Thoracic aorta endothelial cell (primary cell): ENCODE data around the gene COX7A1. TPM values are rescaled to one million over a fixed set of nuclear protein-coding genes. Genes with fewer than 3 reads are reported as not detected.

Experiments used
- total RNA-seq: library from RNA; depleted of rRNA; stranded (reverse); fragments of >200 nt; gene quantifications from 2 replicates; pipeline ENCODE4 v1.2.3, GENCODE V29; 2012

The COX7A1 gene
- total RNA-seq, result 2.4 and 4.5 TPM in 2 replicates

GRCh38 chr19:36152352-36153091, at the start of gene COX7A1:
Gene COX7A1, minus strand, starts transcription at chr19:36152447. Its CDS starts 40 bp downstream, at chr19:36152407.

GRCh38 chr19:36139473-36140303, 12.6 kb downstream of the COX7A1 start, which contains the start of gene CAPNS1:
Gene CAPNS1, plus strand, starts transcription at chr19:36140066. Its CDS starts 946 bp downstream, at chr19:36141012.

DNA sequence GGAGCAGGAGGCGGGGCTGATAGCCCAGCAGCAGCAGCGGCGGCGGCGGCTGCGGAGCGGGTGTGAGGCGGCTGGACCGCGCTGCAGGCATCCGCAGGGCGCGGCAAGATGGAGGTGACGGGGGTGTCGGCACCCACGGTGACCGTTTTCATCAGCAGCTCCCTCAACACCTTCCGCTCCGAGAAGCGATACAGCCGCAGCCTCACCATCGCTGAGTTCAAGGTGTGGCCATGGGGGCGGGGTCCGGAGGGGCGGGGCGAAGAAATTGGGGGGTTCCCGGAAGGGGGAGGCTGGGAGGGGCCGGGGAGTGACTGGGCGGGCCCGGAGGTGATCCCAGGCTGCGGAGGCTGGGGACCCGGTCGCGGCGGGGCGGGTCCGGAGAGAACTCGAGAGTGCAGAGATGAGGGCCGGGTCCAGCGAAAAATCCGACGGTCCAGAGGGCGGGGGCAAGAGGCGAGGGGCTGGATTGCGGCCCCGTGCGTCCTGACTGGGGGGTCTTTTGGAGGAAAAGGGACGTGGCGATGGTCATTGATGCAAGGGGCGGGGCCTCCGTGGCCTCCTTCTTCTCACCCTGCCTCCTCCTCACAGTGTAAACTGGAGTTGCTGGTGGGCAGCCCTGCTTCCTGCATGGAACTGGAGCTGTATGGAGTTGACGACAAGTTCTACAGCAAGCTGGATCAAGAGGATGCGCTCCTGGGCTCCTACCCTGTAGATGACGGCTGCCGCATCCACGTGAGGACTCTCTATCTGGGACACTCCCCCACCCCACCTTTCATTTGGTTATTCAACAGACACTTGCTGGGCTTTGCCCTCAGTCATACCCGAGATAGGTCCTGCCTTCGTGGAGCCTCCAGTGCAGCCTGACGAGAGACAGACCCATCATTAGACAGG, 36.5 kb downstream of the COX7A1 start, which contains the start of gene TBCB:
TSS of gene TBCB (plus strand) at position 16 of the 891 bp plus-strand sequence. CDS start at position 109, 93 bp downstream.

DNA sequence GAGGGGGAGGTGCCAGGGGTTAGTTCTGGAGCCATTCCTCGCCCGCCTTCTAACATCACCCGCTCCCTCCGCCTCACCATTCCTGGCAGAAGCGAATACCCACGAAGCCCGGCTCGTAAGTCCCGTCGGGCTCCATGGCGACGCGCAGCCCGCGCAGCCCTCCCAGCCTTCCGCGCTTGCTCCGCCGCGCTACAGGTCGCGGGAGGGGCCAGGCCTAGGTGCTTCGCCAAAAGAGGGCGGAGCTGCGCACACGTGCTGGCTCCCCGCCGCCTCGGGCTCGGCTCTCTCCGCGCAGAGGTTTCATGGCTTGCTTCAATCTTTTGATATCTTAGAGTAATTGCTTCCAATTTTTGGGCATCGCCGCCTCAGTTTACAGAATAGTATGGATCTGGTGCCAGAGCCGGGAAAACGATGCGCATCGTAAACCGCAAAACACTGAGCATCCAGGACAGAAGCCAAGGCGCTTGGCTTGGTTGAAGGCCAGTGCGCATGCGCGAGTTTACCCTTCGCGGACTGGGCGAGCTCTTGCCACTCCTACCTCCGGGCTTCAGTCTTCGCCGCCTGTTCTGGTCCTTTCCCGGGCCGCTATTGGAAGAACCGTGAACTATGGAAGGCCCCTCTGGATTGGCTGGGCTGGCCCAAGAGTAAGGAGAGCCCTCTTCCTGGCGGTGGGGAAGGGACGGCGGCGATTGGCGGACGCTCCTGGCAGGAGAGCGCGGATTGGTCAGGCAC, 37.4 kb downstream of the COX7A1 start, which contains the start of gene POLR2I:
TSS of gene POLR2I (minus strand) at position 155 of the 732 bp plus-strand sequence. CDS start at position 136, 19 bp downstream.

GRCh38 chr19:36110487-36111199, 41.6 kb downstream of the COX7A1 start, which contains the start of gene OVOL3:
Gene OVOL3, plus strand, starts transcription at chr19:36111143. Its CDS starts 60 bp downstream, at chr19:36111203.

Other genes with a start within 250 kb of the COX7A1 start
- not detected in 2 replicates for gene HCST, start 249.9 kb downstream of the COX7A1 start, total RNA-seq
- not detected in 2 replicates for gene TYROBP, start 244.2 kb downstream of the COX7A1 start, total RNA-seq
- gene LRFN3, start 216.1 kb downstream of the COX7A1 start, total RNA-seq, result 4.4 and 6.1 TPM in 2 replicates
- gene SDHAF1, start 157.3 kb downstream of the COX7A1 start, total RNA-seq, result 11.1 and 12.2 TPM in 2 replicates
- 0.13 and 0.14 TPM in 2 replicates for gene SYNE4, start 143.6 kb downstream of the COX7A1 start, total RNA-seq
- 8.3 and 11.7 TPM in 2 replicates for gene ALKBH6, start 138.2 kb downstream of the COX7A1 start, total RNA-seq
- gene CLIP3, start 119.6 kb downstream of the COX7A1 start, total RNA-seq, result 4.3 and 6.6 TPM in 2 replicates
- gene THAP8, start 98.2 kb downstream of the COX7A1 start, total RNA-seq, result 0.80 and 1.1 TPM in 2 replicates
- 7.4 and 12.6 TPM in 2 replicates for gene WDR62, start 97.5 kb downstream of the COX7A1 start, total RNA-seq
- not detected in 2 replicates for gene OVOL3, start 41.3 kb downstream of the COX7A1 start, total RNA-seq
- gene POLR2I, start 37.6 kb downstream of the COX7A1 start, total RNA-seq, result 25.8 TPM in 2 replicates
- 104 and 105 TPM in 2 replicates for gene TBCB, start 37.0 kb downstream of the COX7A1 start, total RNA-seq
- 241 and 313 TPM in 2 replicates for gene CAPNS1, start 12.4 kb downstream of the COX7A1 start, total RNA-seq
- 4.1 and 4.2 TPM in 2 replicates for gene ZNF565, start 62.2 kb upstream of the COX7A1 start, total RNA-seq
- gene ZNF146, start 62.7 kb upstream of the COX7A1 start, total RNA-seq, result 173 and 176 TPM in 2 replicates
- 2.8 and 3.1 TPM in 2 replicates for gene ZFP14, start 226.8 kb upstream of the COX7A1 start, total RNA-seq